H9 (cell line): ENCODE measurements around the gene KIF5C. TPM values are rescaled to one million over a fixed set of nuclear protein-coding genes. Genes with fewer than 3 reads are reported as not detected.

Experiments
- DNase-seq: peaks from one replicate; pipeline ENCODE4 v3.0.0-alpha.2; 2017
- H2AFZ ChIP-seq: one replicate; pipeline ENCODE4 v1.6.1; 2013; ENCODE audit warnings: mild to moderate bottlenecking, low read length, control low read depth, moderate library complexity
- H2AK5ac ChIP-seq: 2 replicates; pipeline ENCODE4 v1.6.1; 2013; ENCODE audit warnings: low read length, control low read depth, mixed read lengths; ENCODE audit not compliant: insufficient read length
- H2BK120ac ChIP-seq: one replicate; pipeline ENCODE4 v1.6.1; 2013; ENCODE audit warnings: low read depth, mild to moderate bottlenecking, low read length, control low read depth, inconsistent platforms; ENCODE audit not compliant: poor library complexity, severe bottlenecking
- H2BK12ac ChIP-seq: 2 replicates; pipeline ENCODE4 v1.6.1; 2013; ENCODE audit warnings: low read length, control low read depth, mixed read lengths, low read depth; ENCODE audit not compliant: insufficient read length
- H2BK15ac ChIP-seq: 2 replicates; pipeline ENCODE4 v1.6.1; 2013; ENCODE audit warnings: low read depth, low read length, control low read depth
- H2BK20ac ChIP-seq: one replicate; pipeline ENCODE4 v1.6.1; 2013; ENCODE audit warnings: low read depth, mild to moderate bottlenecking, low read length, control low read depth, inconsistent platforms; ENCODE audit not compliant: poor library complexity, severe bottlenecking
- H2BK5ac ChIP-seq: 2 replicates; pipeline ENCODE4 v1.6.1; 2013; ENCODE audit warnings: low read length, control low read depth, mixed read lengths; ENCODE audit not compliant: insufficient read length
- H3K14ac ChIP-seq: 2 replicates; pipeline ENCODE4 v1.6.1; 2013; ENCODE audit warnings: low read length, control low read depth; ENCODE audit not compliant: insufficient read depth
- H3K18ac ChIP-seq: 2 replicates; pipeline ENCODE4 v1.6.1; 2013; ENCODE audit warnings: low read depth, mild to moderate bottlenecking, mixed read lengths, low read length, control low read depth; ENCODE audit not compliant: insufficient read length
- H3K23ac ChIP-seq: 2 replicates; pipeline ENCODE4 v1.6.1; 2013; ENCODE audit warnings: low read length, control low read depth, mixed read lengths, low read depth; ENCODE audit not compliant: insufficient read length
- H3K23me2 ChIP-seq: 2 replicates; pipeline ENCODE4 v1.6.1; 2013; ENCODE audit warnings: low read depth, mild to moderate bottlenecking, mixed read lengths, low read length, control low read depth; ENCODE audit not compliant: insufficient read length, poor library complexity, severe bottlenecking
- H3K27ac ChIP-seq: 2 replicates; pipeline ENCODE4 v1.5.1; 2013; ENCODE audit warnings: low read length, control low read depth, mixed read lengths, low read depth; ENCODE audit not compliant: insufficient read length
- H3K27me3 ChIP-seq: 2 replicates; pipeline ENCODE4 v1.6.1; 2013; ENCODE audit warnings: low read length, control low read depth, inconsistent platforms; ENCODE audit not compliant: insufficient read depth
- H3K4ac ChIP-seq: 2 replicates; pipeline ENCODE4 v1.6.1; 2013; ENCODE audit warnings: low read depth, mild to moderate bottlenecking, control low read depth, inconsistent platforms, low read length, moderate library complexity
- H3K4me1 ChIP-seq: 2 replicates; pipeline ENCODE4 v1.6.1; 2013; ENCODE audit warnings: low read length, control low read depth, inconsistent platforms; ENCODE audit not compliant: insufficient read depth
- H3K4me2 ChIP-seq: 2 replicates; pipeline ENCODE4 v1.6.1; 2013; ENCODE audit warnings: low read length, control low read depth, mixed read lengths; ENCODE audit not compliant: insufficient read length, insufficient read depth
- H3K56ac ChIP-seq: 2 replicates; pipeline ENCODE4 v1.6.1; 2013; ENCODE audit warnings: low read depth, mild to moderate bottlenecking, mixed read lengths, low read length, control low read depth; ENCODE audit not compliant: insufficient read length
- H3K79me1 ChIP-seq: 2 replicates; pipeline ENCODE4 v1.6.1; 2013; ENCODE audit warnings: low read depth, mild to moderate bottlenecking, moderate library complexity, low read length, control low read depth, inconsistent platforms; ENCODE audit not compliant: insufficient read depth, poor library complexity, severe bottlenecking
- H3K79me2 ChIP-seq: 2 replicates; pipeline ENCODE4 v1.6.1; 2013; ENCODE audit warnings: low read length, control low read depth, inconsistent platforms; ENCODE audit not compliant: insufficient read depth
- H3K9ac ChIP-seq: 2 replicates; pipeline ENCODE4 v1.6.1; 2013; ENCODE audit warnings: low read length, control low read depth, mixed read lengths; ENCODE audit not compliant: insufficient read length; ENCODE audit errors: extremely low read depth
- H3K9me3 ChIP-seq: one replicate; pipeline ENCODE4 v1.6.1; 2013; ENCODE audit warnings: low read depth, low read length, inconsistent platforms; ENCODE audit not compliant: control insufficient read depth
- H3T11ph ChIP-seq: one replicate; pipeline ENCODE4 v1.6.1; 2013; ENCODE audit warnings: mild to moderate bottlenecking, low read length, control low read depth, inconsistent platforms
- H4K20me1 ChIP-seq: one replicate; pipeline ENCODE4 v1.6.1; 2013; ENCODE audit not compliant: control insufficient read depth, insufficient read length, insufficient read depth
- H4K5ac ChIP-seq: 2 replicates; pipeline ENCODE4 v1.6.1; 2013; ENCODE audit warnings: low read depth, mild to moderate bottlenecking, mixed read lengths, low read length, control low read depth; ENCODE audit not compliant: insufficient read length
- H4K8ac ChIP-seq: replicated peaks from 2 replicates; pipeline ENCODE4 v1.6.1; 2013; ENCODE audit warnings: low read length, control low read depth, mixed read lengths, low read depth; ENCODE audit not compliant: insufficient read length
- H4K91ac ChIP-seq: 2 replicates; pipeline ENCODE4 v1.6.1; 2013; ENCODE audit warnings: low read depth, mild to moderate bottlenecking, moderate library complexity, mixed read lengths, low read length, control low read depth; ENCODE audit not compliant: insufficient read length
- H3K27ac Mint-ChIP-seq, 3 experiments: 2 replicates in 2 of 3; 3 replicates in 1 of 3; pipeline ENCODE4 v1.8.0; 2020 to 2021; ENCODE audit warnings: mixed read lengths in 3 of 3, mild to moderate bottlenecking in 1 of 3, moderate library complexity in 1 of 3
- H3K27me3 Mint-ChIP-seq: 2 replicates; pipeline ENCODE4 v1.8.0; 2021; ENCODE audit warnings: low read depth, mild to moderate bottlenecking, moderate library complexity, mixed read lengths
- H3K36me3 Mint-ChIP-seq, 3 experiments: 2 replicates in 2 of 3; 3 replicates in 1 of 3; pipeline ENCODE4 v1.8.0; 2020 to 2021; ENCODE audit warnings: low read depth in 3 of 3, mixed read lengths in 3 of 3; ENCODE audit not compliant: insufficient read depth in 1 of 3
- H3K4me1 Mint-ChIP-seq, 2 experiments: 2 replicates each; pipeline ENCODE4 v1.8.0; 2020; ENCODE audit warnings: mixed read lengths in 2 of 2
- H3K4me3 Mint-ChIP-seq, 2 experiments: 2 replicates in 1 of 2; 3 replicates in 1 of 2; pipeline ENCODE4 v1.8.0; 2020 to 2021; ENCODE audit warnings: mild to moderate bottlenecking in 2 of 2, mixed read lengths in 2 of 2, moderate library complexity in 1 of 2
- H3K9me3 Mint-ChIP-seq, 2 experiments: 2 replicates in 1 of 2; 3 replicates in 1 of 2; pipeline ENCODE4 v1.8.0; 2020; ENCODE audit warnings: mild to moderate bottlenecking in 2 of 2, mixed read lengths in 2 of 2, moderate library complexity in 1 of 2
- CTCF ChIP-seq: fragments of 200-600 bp; sonication (generic); conservative IDR thresholded peaks from 3 replicates; pipeline ENCODE4 v1.8.0; 2021; ENCODE audit warnings: antibody characterized with exemption, mild to moderate bottlenecking
- WGBS: extraction: QIAGEN DNeasy Blood & Tissue Kit; methylation state at CpG from one replicate; pipeline ENCODE4 v1.1.7; 2013; ENCODE audit warnings: missing lambda C conversion rate, low lambda C conversion rate, mixed read lengths; ENCODE audit not compliant: insufficient read length; ENCODE audit errors: extremely low coverage; 5-methylcytosine and 5-hydroxymethylcytosine counted together
- total RNA-seq: library from RNA; stranded (reverse); gene quantifications from 2 replicates; pipeline ENCODE4 v1.2.1, GENCODE V29; 2021

Gene KIF5C
- total RNA-seq, 1 experiment from 2014 or later = 52.9 TPM

GRCh38 chr2:149041482-149041881 is 166.5 kb downstream of the KIF5C start:
- H3K4ac ChIP-seq = no peak overlapping the region

More at GRCh38 chr2:149041482-149041881, 166.5 kb downstream of the KIF5C start:
- no peak overlapping the region for H2BK15ac ChIP-seq
- no peak overlapping the region for H3K56ac ChIP-seq
- peaks cover 36% of the 10 kb centered on the region for H3K27me3 Mint-ChIP-seq
- H2BK12ac ChIP-seq = no peak overlapping the region
- DNase-seq = no peak
- no peak overlapping the region for H3K14ac ChIP-seq
- no peak overlapping the region for H2AFZ ChIP-seq
- TF ChIP-seq CTCF = no peak
- H3K9me3 ChIP-seq = no peaks in the 10 kb centered on the region
- H3K36me3 Mint-ChIP-seq = no peaks in the 10 kb centered on the region
- H2BK120ac ChIP-seq = no peak overlapping the region
- H3K23ac ChIP-seq = no peak overlapping the region
- H3K79me2 ChIP-seq = no peaks in the 10 kb centered on the region
- no peak overlapping the region for H4K8ac ChIP-seq
- no peak overlapping the region for H4K91ac ChIP-seq
- H2AK5ac ChIP-seq = no peak overlapping the region
- WGBS = no CpG with 5 or more reads among the region's 1 CpG
- no peaks in the 10 kb centered on the region for H3K4me1 ChIP-seq
- H3K27ac ChIP-seq = no peak overlapping the region
- H3K9me3 Mint-ChIP-seq = peaks cover 3 to 9% of the 10 kb centered on the region in 2 experiments; a peak in 3 of 5 replicates
- peaks cover 5 to 7% of the 10 kb centered on the region in 2 experiments for H3K4me1 Mint-ChIP-seq
- peaks cover 6% of the 10 kb centered on the region for H3K27me3 ChIP-seq
- no peak overlapping the region for H3K4me2 ChIP-seq
- H3K79me1 ChIP-seq = no peaks in the 10 kb centered on the region
- no peaks in the 10 kb centered on the region for H4K20me1 ChIP-seq
- no peak overlapping the region for H2BK20ac ChIP-seq
- no peak overlapping the region for H2BK5ac ChIP-seq
- no peak overlapping the region for H3K4me3 Mint-ChIP-seq
- no peak overlapping the region for H3T11ph ChIP-seq
- no peak overlapping the region for H3K27ac Mint-ChIP-seq
- peaks cover 7% of the 10 kb centered on the region for H3K23me2 ChIP-seq
- H4K5ac ChIP-seq = no peak overlapping the region
- no peak overlapping the region for H3K18ac ChIP-seq
- H3K9ac ChIP-seq = no peak overlapping the region
